MCF 10A (cell line): ENCODE results near the gene ARHGEF25. TPM values are rescaled to one million over a fixed set of nuclear protein-coding genes. Genes with fewer than 3 reads are reported as not detected.

ENCODE experiments used
- Bru-seq: library from RNA; stranded (reverse); fragments of 400-500 nt; gene quantifications from one replicate; lab custom pipeline; 2021; lab: Mats Ljungman, UMichigan
- BruChase-seq, 2 experiments: library from RNA; stranded (reverse); fragments of 400-500 nt; gene quantifications; one replicate each; lab custom pipeline; 2021; lab: Mats Ljungman, UMichigan
- BruUV-seq: library from RNA; stranded (reverse); fragments of 400-500 nt; replicated peaks from 2 replicates; lab custom pipeline; 2021; lab: Mats Ljungman, UMichigan
- CTCF ChIA-PET: fragments of 300-600 bp; sonication (Branson Sonifier 250); formaldehyde crosslinking; extraction: SDS; loops from one replicate; lab custom pipeline; 2021; ENCODE audit warnings: antibody characterized with exemption, inconsistent platforms; lab: Yijun Ruan, JAX
- POLR2A ChIA-PET: fragments of 300-600, 350-650 bp; sonication (Branson Sonifier 250); formaldehyde crosslinking; extraction: SDS; loops from one replicate; lab custom pipeline; 2020; ENCODE audit warnings: antibody characterized with exemption, inconsistent platforms; lab: Yijun Ruan, JAX
- DNase-seq: peaks from one replicate; pipeline ENCODE4 v3.0.0-alpha.2; 2018; ENCODE audit not compliant: unreplicated experiment
- H3K27ac Mint-ChIP-seq: one replicate; pipeline ENCODE4 v1.8.0; 2022; ENCODE audit warnings: mild to moderate bottlenecking, low read depth, mixed read lengths; ENCODE audit not compliant: unreplicated experiment
- H3K27me3 Mint-ChIP-seq: one replicate; pipeline ENCODE4 v1.8.0; 2022; ENCODE audit warnings: mixed read lengths; ENCODE audit not compliant: insufficient read depth, unreplicated experiment
- H3K36me3 Mint-ChIP-seq: one replicate; pipeline ENCODE4 v1.8.0; 2022; ENCODE audit warnings: mild to moderate bottlenecking, moderate library complexity, mixed read lengths; ENCODE audit not compliant: insufficient read depth, unreplicated experiment
- H3K4me1 Mint-ChIP-seq: one replicate; pipeline ENCODE4 v1.8.0; 2022; ENCODE audit warnings: mixed read lengths; ENCODE audit not compliant: insufficient read depth, unreplicated experiment
- H3K4me3 Mint-ChIP-seq: one replicate; pipeline ENCODE4 v1.8.0; 2022; ENCODE audit warnings: mild to moderate bottlenecking, moderate library complexity, mixed read lengths; ENCODE audit not compliant: unreplicated experiment
- H3K9me3 Mint-ChIP-seq: one replicate; pipeline ENCODE4 v1.8.0; 2022; ENCODE audit warnings: mixed read lengths; ENCODE audit not compliant: unreplicated experiment
- CTCF ChIP-seq: fragments of 200-600 bp; IDR thresholded peaks from one replicate; pipeline ENCODE4 v1.8.0; 2022; ENCODE audit warnings: antibody characterized with exemption, mild to moderate bottlenecking; ENCODE audit not compliant: unreplicated experiment
- intact Hi-C: fragments of 100-400 bp; cut with micrococcal nuclease; formaldehyde crosslinking; loops from 2 replicates; pipeline ENCODE4 v1.14.1; 2022
- long read RNA-seq: library from polyadenylated mRNA; stranded (forward); transcript quantifications from one replicate; pipeline ENCODE4 v2.0.0, GENCODE V29; 2022
- total RNA-seq: library from RNA; stranded (reverse); gene quantifications from 2 replicates; pipeline ENCODE4 v1.2.3, GENCODE V29; 2022

Gene ARHGEF25
- total RNA-seq (0.37 and 0.83 TPM in 2 replicates), Bru-seq, nascent RNA (percentile 14 among the genes with signal in this experiment), BruChase-seq, experiment 1, labeled RNA remaining after a 6-hour chase (percentile 25 among the genes with signal in this experiment), BruChase-seq, experiment 2, labeled RNA remaining after a 2-hour chase (percentile 14 among the genes with signal in this experiment)
- long read RNA-seq = 0 reads

GRCh38 chr12:57611108-57611826, at the start of gene ARHGEF25:
Gene ARHGEF25, plus strand, starts transcription at chr12:57611435. Its CDS starts 460 bp downstream, at chr12:57611895.
- H3K27ac Mint-ChIP-seq = no peak within 1 kb of the TSS
- CTCF ChIA-PET = interaction anchor here (0.6 to 0.7 kb wide), 2 partner anchors 22 to 111 kb away, joined by 3 read pairs; partner anchors contain the start of gene B4GALNT1
- H3K4me1 Mint-ChIP-seq = no peaks in the 10 kb centered on the region
- no peaks in the 10 kb centered on the region for H3K9me3 Mint-ChIP-seq
- POLR2A ChIA-PET = no interaction called here
- intact Hi-C loops = no loop called here
- no peak for TF ChIP-seq CTCF
- H3K4me3 Mint-ChIP-seq = peak within 1 kb of the TSS; percentile 38
- no TSS peak for BruUV-seq
- no peaks in the 10 kb centered on the region for H3K36me3 Mint-ChIP-seq
- no peak for DNase-seq
- peaks cover 12% of the 10 kb centered on the region for H3K27me3 Mint-ChIP-seq

GRCh38 chr12:57563358-57563757, 47.9 kb upstream of the ARHGEF25 start:
- Mint-ChIP-seq H3K4me3 (no peak overlapping the region), H3K4me1 (no peaks in the 10 kb centered on the region), H3K27ac (no peak overlapping the region), H3K36me3 (no peaks in the 10 kb centered on the region), H3K27me3 (peaks cover 31% of the 10 kb centered on the region), H3K9me3 (no peaks in the 10 kb centered on the region)
- CTCF ChIA-PET = interaction anchor here (0.6 kb wide), 1 partner anchor 19 kb away, joined by 3 read pairs; no protein-coding TSS in a partner anchor
- POLR2A ChIA-PET = no interaction called here
- intact Hi-C loops = no loop called here
- BruUV-seq = no TSS peak
- TF ChIP-seq CTCF = no peak
- no peak for DNase-seq

- ChIA-PET CTCF (interaction anchor here (0.6 kb wide), 2 partner anchors 19 to 62 kb away, joined by 3 read pairs; no protein-coding TSS in a partner anchor), POLR2A (interaction anchor here (0.6 kb wide), 1 partner anchor 185 kb away, joined by 4 read pairs; no protein-coding TSS in a partner anchor)
Measured at GRCh38 chr12:57564178-57564740, 47.0 kb upstream of the ARHGEF25 start.

More at GRCh38 chr12:57564178-57564740, 47.0 kb upstream of the ARHGEF25 start:
- intact Hi-C loops = no loop called here
- H3K9me3 Mint-ChIP-seq = no peaks in the 10 kb centered on the region
- H3K36me3 Mint-ChIP-seq = no peaks in the 10 kb centered on the region
- no peak overlapping the region for H3K27ac Mint-ChIP-seq
- H3K27me3 Mint-ChIP-seq = peaks cover 31% of the 10 kb centered on the region
- H3K4me1 Mint-ChIP-seq = no peaks in the 10 kb centered on the region
- H3K4me3 Mint-ChIP-seq = no peak overlapping the region
- TF ChIP-seq CTCF = no peak
- DNase-seq = no peak
- BruUV-seq = no TSS peak
